Mesothelial cell of epicardium (in vitro differentiated cells): ENCODE results near the gene GMNN. TPM values are rescaled to one million over a fixed set of nuclear protein-coding genes. Genes with fewer than 3 reads are reported as not detected.

Source experiments
- DNase-seq, 2 experiments: peaks; one replicate each; pipeline ENCODE4 v3.0.0; 2021; ENCODE audit warnings: low spot score in 2 of 2; ENCODE audit not compliant: unreplicated experiment in 2 of 2
- H3K27ac Mint-ChIP-seq: 2 replicates; pipeline ENCODE4 v1.8.0; 2021; ENCODE audit warnings: mixed read lengths
- H3K27me3 Mint-ChIP-seq: 2 replicates; pipeline ENCODE4 v1.8.0; 2021; ENCODE audit warnings: low read depth, mixed read lengths
- H3K36me3 Mint-ChIP-seq: 2 replicates; pipeline ENCODE4 v1.8.0; 2021; ENCODE audit warnings: mixed read lengths
- H3K4me1 Mint-ChIP-seq: 2 replicates; pipeline ENCODE4 v1.8.0; 2021; ENCODE audit warnings: mixed read lengths
- H3K4me3 Mint-ChIP-seq: 2 replicates; pipeline ENCODE4 v1.8.0; 2021; ENCODE audit warnings: mild to moderate bottlenecking, moderate library complexity, mixed read lengths
- H3K9me3 Mint-ChIP-seq: 2 replicates; pipeline ENCODE4 v1.8.0; 2021; ENCODE audit warnings: mixed read lengths
- total RNA-seq: library from RNA; stranded (reverse); gene quantifications from 3 replicates; pipeline ENCODE4 v1.2.1, GENCODE V29; 2021
- TF ChIP-seq, protein P1 (sequence below): fragments of 200-600 bp; sonication (generic); IDR thresholded peaks from one replicate; pipeline ENCODE4 v1.5.0; 2021; ENCODE audit warnings: antibody characterized with exemption; ENCODE audit not compliant: unreplicated experiment

The GMNN gene
- total RNA-seq, 1 donor from 2014 or later: 23.4 TPM

DNA sequence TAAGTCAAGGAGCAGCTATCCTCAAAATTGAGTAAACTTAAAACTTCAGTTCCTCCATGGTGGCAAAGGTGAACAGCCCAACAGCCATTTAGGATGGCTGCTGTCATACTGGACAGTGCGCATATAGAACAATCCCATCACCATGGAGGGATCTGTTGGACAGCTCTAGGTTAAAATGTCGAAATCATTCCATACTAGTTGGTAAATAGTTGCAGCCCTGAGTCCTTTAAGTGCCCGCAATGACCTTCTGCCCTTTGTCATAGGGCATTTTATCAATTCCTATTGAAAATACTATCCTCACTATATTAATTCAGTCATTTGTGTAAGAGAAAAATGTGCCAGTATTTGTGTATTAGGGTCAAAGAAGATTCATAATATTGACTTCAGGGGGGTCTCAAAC, 32.8 kb downstream of the GMNN start:
- Mint-ChIP-seq H3K4me3 (no peak overlapping the region), H3K9me3 (no peaks in the 10 kb centered on the region), H3K27ac (no peak overlapping the region), H3K27me3 (no peaks in the 10 kb centered on the region), H3K36me3 (no peaks in the 10 kb centered on the region), H3K4me1 (no peaks in the 10 kb centered on the region)
- DNase-seq: no peak
- TF ChIP-seq, protein P1, sequence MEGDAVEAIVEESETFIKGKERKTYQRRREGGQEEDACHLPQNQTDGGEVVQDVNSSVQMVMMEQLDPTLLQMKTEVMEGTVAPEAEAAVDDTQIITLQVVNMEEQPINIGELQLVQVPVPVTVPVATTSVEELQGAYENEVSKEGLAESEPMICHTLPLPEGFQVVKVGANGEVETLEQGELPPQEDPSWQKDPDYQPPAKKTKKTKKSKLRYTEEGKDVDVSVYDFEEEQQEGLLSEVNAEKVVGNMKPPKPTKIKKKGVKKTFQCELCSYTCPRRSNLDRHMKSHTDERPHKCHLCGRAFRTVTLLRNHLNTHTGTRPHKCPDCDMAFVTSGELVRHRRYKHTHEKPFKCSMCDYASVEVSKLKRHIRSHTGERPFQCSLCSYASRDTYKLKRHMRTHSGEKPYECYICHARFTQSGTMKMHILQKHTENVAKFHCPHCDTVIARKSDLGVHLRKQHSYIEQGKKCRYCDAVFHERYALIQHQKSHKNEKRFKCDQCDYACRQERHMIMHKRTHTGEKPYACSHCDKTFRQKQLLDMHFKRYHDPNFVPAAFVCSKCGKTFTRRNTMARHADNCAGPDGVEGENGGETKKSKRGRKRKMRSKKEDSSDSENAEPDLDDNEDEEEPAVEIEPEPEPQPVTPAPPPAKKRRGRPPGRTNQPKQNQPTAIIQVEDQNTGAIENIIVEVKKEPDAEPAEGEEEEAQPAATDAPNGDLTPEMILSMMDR: no peak

DNA sequence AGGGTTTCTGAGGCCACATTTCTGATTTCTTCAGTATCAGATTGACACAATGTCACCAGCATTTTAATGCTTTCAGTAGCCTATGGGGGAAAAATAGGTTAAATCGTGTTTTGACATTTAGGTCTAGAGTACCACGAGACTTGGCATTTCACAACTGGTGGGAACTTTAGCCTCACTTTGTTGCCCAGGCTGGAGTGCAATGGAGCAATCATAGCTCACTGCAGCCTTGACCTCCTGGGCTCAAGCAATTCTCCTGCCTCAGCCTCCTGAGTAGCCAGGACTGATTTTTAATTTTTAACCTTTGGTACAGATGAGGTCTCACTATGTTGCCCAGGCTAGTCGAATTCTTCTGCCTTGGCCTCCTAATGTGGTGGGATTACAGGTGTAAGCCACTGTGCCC, 35.0 kb downstream of the GMNN start:
- H3K9me3 Mint-ChIP-seq: no peaks in the 10 kb centered on the region
- no peak for DNase-seq
- no peak overlapping the region for H3K27ac Mint-ChIP-seq
- H3K4me1 Mint-ChIP-seq: no peaks in the 10 kb centered on the region
- TF ChIP-seq, protein P1: no peak
- no peaks in the 10 kb centered on the region for H3K27me3 Mint-ChIP-seq
- no peaks in the 10 kb centered on the region for H3K36me3 Mint-ChIP-seq
- H3K4me3 Mint-ChIP-seq: no peak overlapping the region

DNA sequence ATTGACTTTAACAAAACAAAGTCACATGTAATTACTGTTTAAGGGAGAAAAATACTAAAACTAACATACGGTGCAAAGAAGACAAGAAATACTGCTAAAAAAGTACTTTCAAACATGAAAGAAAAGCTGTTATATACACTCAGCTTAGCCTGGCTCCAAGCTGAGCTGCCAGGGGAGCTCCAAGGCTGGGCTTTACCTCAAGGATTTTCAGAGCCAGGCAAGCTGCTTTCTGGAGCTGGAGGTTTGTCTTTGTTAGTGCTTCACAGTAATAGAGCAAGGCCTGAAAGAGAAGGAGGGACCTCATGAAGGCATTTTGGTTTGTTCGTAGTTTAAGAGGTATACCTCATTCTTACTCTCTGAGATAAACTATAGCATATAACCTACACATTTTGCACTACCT, 43.6 kb downstream of the GMNN start:
- Mint-ChIP-seq H3K27ac (no peak overlapping the region), H3K4me3 (no peak overlapping the region), H3K27me3 (no peaks in the 10 kb centered on the region), H3K4me1 (no peaks in the 10 kb centered on the region), H3K9me3 (no peaks in the 10 kb centered on the region), H3K36me3 (no peaks in the 10 kb centered on the region)
- TF ChIP-seq, protein P1: no peak
- DNase-seq: no peak

DNA sequence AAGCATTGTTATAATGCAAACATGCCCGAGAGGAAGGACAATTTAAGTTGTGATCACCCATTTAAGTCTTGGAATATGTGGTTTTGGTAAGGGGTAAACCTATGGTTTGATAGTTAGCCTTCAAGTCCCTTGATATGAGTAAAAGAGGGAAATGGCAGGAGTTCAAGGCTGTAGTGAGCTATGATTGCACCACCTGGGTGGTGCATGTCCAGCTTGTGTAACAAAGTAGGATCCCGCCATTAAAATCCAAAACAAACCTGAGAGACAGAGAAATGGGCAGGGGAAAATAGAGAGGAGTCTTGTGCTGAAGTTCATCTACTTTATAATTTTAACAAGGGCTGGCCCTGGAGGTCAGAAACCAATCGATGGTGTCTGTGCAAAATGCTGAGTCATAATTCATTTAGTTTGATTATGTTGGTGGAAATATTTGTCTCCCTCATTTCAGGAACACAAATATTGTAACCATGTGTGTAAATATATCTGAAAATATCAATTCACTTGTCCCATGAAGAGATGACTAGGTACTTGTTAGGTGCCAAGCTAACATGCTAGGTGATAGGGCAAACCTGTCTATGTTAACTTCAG, 47.2 kb downstream of the GMNN start:
- Mint-ChIP-seq H3K9me3 (no peaks in the 10 kb centered on the region), H3K27me3 (no peaks in the 10 kb centered on the region), H3K36me3 (no peaks in the 10 kb centered on the region), H3K4me3 (no peak overlapping the region), H3K4me1 (peaks cover 4% of the 10 kb centered on the region), H3K27ac (no peak overlapping the region)
- no peak for DNase-seq
- TF ChIP-seq, protein P1: no peak

DNA sequence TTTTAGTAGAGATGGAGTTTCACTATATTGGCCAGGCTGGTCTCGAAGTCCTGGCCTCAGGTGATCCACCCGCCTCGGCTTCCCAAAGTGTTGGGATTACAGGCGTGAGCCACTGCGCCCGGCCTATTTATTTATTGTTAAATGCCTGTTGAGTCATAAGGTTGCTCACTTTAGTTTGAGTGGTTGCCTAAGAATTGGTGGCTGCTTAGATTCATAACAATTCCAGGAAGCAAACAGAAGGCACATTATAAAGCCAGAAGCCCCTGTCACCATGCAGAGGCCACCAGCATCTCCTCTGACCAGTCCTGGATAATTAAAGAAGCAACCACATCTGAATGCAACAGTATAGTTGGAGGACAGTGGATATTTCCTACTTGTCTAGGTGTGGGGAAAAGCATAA, 48.0 kb downstream of the GMNN start:
- Mint-ChIP-seq H3K36me3 (no peaks in the 10 kb centered on the region), H3K4me1 (peaks cover 4% of the 10 kb centered on the region), H3K27me3 (no peaks in the 10 kb centered on the region), H3K27ac (no peak overlapping the region), H3K9me3 (no peaks in the 10 kb centered on the region), H3K4me3 (no peak overlapping the region)
- no peak for DNase-seq
- TF ChIP-seq, protein P1: no peak

DNA sequence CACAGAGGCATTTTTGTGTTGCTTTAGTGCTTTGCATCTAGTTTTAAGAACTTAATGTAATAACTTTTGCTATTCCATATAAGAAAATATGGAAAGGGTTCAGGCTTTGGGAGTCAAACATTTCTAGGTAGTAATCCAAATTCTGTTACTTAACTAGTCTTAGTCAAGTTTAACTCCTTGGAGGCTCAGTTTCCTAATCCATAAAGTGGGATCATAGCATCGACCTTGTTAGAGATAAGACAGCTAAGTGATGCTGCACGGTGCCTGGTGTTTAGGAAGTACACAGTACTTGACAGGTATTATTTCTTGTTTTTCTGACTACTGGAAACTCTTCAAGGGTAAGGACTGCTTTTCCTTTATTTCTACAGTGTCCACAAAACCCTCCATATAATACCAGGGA, 48.4 kb downstream of the GMNN start:
- no peak overlapping the region for H3K27ac Mint-ChIP-seq
- peaks cover 4% of the 10 kb centered on the region for H3K4me1 Mint-ChIP-seq
- no peaks in the 10 kb centered on the region for H3K27me3 Mint-ChIP-seq
- no peak for DNase-seq
- TF ChIP-seq, protein P1: no peak
- no peaks in the 10 kb centered on the region for H3K9me3 Mint-ChIP-seq
- H3K4me3 Mint-ChIP-seq: no peak overlapping the region
- H3K36me3 Mint-ChIP-seq: no peaks in the 10 kb centered on the region
